Common myeloid progenitor, CD34-positive (primary cell): ENCODE results near the gene ADARB2.

Source experiments
- CTCF ChIA-PET: fragments of 350-600 bp; sonication (Branson Sonifier 250); formaldehyde crosslinking; loops from one replicate; lab custom pipeline; 2021; ENCODE audit warnings: antibody characterized with exemption; lab: Charles Lee
- POLR2A ChIA-PET: fragments of 350-600 bp; sonication (Branson Sonifier 250); formaldehyde crosslinking; loops from one replicate; lab custom pipeline; 2021; ENCODE audit warnings: antibody characterized with exemption; lab: Charles Lee
- DNase-seq, 3 donors: peaks; one replicate each; pipeline versions ENCODE4 v3.0.0 to v3.0.0-alpha.2; 2013
- H3K27ac ChIP-seq, 2 experiments: 1 replicate in 1 of 2; 2 replicates in 1 of 2; pipeline ENCODE4 v1.7.0; 2013; ENCODE audit warnings: inconsistent platforms in 2 of 2, low read length in 2 of 2, mild to moderate bottlenecking in 2 of 2, low read depth in 1 of 2, moderate library complexity in 1 of 2; ENCODE audit not compliant: severe bottlenecking in 2 of 2, insufficient read depth in 1 of 2, poor library complexity in 1 of 2
- H3K27me3 ChIP-seq, 5 experiments: replicated peaks in 2 of 5; 1 replicate in 3 of 5; 2 replicates in 2 of 5; pipeline versions ENCODE4 v1.6.1 to v1.7.0; 2013; ENCODE audit warnings: low read length in 4 of 5, mild to moderate bottlenecking in 2 of 5, moderate library complexity in 2 of 5, inconsistent platforms in 1 of 5; ENCODE audit not compliant: insufficient read depth in 5 of 5, control insufficient read depth in 4 of 5
- H3K36me3 ChIP-seq, 4 experiments: 1 replicate in 2 of 4; 2 replicates in 2 of 4; pipeline versions ENCODE4 v1.6.1 to v1.7.0; 2013; ENCODE audit warnings: low read length in 3 of 4, control low read depth in 1 of 4, mild to moderate bottlenecking in 1 of 4; ENCODE audit not compliant: control insufficient read depth in 4 of 4, insufficient read depth in 4 of 4
- H3K4me1 ChIP-seq, 4 experiments: 1 replicate in 3 of 4; 2 replicates in 1 of 4; pipeline versions ENCODE4 v1.6.1 to v1.7.1; 2013; ENCODE audit warnings: low read length in 3 of 4, mild to moderate bottlenecking in 3 of 4, control low read depth in 1 of 4, inconsistent platforms in 1 of 4, moderate library complexity in 1 of 4; ENCODE audit not compliant: control insufficient read depth in 4 of 4, insufficient read depth in 4 of 4; ENCODE audit errors: control extremely low read depth in 1 of 4
- H3K4me3 ChIP-seq, 7 experiments: 1 replicate in 4 of 7; 2 replicates in 3 of 7; pipeline versions ENCODE4 v1.5.1 to v1.7.0; 2013; ENCODE audit warnings: mild to moderate bottlenecking in 7 of 7, low read length in 6 of 7, moderate library complexity in 6 of 7, inconsistent platforms in 2 of 7, low read depth in 2 of 7, control low read depth in 1 of 7; ENCODE audit not compliant: insufficient read depth in 4 of 7, control insufficient read depth in 1 of 7; ENCODE audit errors: extremely low read depth in 1 of 7
- H3K9me3 ChIP-seq, 5 experiments: 1 replicate in 4 of 5; 2 replicates in 1 of 5; pipeline versions ENCODE4 v1.6.1 to v1.7.1; 2013; ENCODE audit warnings: low read length in 4 of 5, mild to moderate bottlenecking in 2 of 5, inconsistent platforms in 1 of 5, low read depth in 1 of 5, moderate library complexity in 1 of 5; ENCODE audit not compliant: control insufficient read depth in 4 of 5, insufficient read depth in 2 of 5; ENCODE audit errors: control extremely low read depth in 1 of 5
- WGBS: methylation state at CpG from one replicate; pipeline ENCODE4 v1.1.5; 2013; ENCODE audit not compliant: insufficient coverage; 5-methylcytosine and 5-hydroxymethylcytosine counted together

The ADARB2 gene

GRCh38 chr10:1611936-1612550, 125.3 kb downstream of the ADARB2 start:
- no peak for DNase-seq
- no peak overlapping the region for H3K27ac ChIP-seq
- no peaks in the 10 kb centered on the region for H3K36me3 ChIP-seq
- 48% methylated on average over 18 of the region's 21 CpGs for WGBS
- H3K4me3 ChIP-seq: no peak overlapping the region
- POLR2A ChIA-PET: no interaction called here
- CTCF ChIA-PET: no interaction called here
- peaks cover 0 to 58% (median 11%) of the 10 kb centered on the region in 5 experiments for H3K27me3 ChIP-seq
- no peaks in the 10 kb centered on the region for H3K9me3 ChIP-seq
- peaks cover 0 to 4% (median 0%) of the 10 kb centered on the region in 4 experiments for H3K4me1 ChIP-seq

DNA sequence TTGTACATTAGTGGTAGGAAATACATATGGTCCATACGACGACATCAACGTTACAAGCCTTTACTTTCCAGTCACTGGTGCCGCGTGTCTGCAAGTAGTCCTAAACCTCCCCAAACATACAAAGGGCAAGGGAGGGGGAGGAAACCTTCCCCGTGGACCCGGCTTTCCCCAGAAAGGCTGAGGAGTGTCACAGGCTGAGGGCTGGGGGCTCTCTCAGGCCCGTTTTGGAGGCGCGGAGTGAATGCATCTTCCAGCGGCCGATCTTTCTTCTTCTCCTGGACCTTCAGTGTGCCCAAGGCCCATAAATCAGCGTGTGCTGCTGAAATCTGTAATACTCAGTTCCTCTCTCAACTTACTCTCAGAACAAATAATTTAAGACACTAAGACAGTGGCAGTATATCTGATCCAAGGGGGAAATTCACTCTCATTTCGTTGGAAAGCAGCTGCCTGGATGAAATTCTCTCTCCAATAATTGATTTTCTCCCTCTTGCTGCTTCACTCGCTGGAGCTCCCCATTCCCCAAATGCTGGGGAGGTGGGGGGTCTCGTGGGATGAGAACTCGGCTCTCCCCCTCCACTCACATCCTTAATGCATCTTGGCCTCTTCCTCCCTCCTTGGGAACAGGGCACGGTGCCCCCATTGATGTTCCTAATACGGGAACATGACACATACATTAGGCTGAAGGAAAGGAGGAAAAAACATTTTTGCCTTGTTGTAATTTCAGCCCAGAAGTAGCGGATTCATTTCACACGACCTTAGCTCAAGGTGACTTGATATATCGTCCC, 126.1 kb downstream of the ADARB2 start:
- H3K4me3 ChIP-seq: no peak overlapping the region
- POLR2A ChIA-PET: no interaction called here
- no peak overlapping the region for H3K27ac ChIP-seq
- H3K9me3 ChIP-seq: no peaks in the 10 kb centered on the region
- 91% methylated on average over 13 of the region's 22 CpGs for WGBS
- no peaks in the 10 kb centered on the region for H3K36me3 ChIP-seq
- DNase-seq: no peak
- CTCF ChIA-PET: no interaction called here
- H3K4me1 ChIP-seq: peaks cover 0 to 4% (median 0%) of the 10 kb centered on the region in 4 experiments
- peaks cover 0 to 59% (median 11%) of the 10 kb centered on the region in 5 experiments for H3K27me3 ChIP-seq

DNA sequence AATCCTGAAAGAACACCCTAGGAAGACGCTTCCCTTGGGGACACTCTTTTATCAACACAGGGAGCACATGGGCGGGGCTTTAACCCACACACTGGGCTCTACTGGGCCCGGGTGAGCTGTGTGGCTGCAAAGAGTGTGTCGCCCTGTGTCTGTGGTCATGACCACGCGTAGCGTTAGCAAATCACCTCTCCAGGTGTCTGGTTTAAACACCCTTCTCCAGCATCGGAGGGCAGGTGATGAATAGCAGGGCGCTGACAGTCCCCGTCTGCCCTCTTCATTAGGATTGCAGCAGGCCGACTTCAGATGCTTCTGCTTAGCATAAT, 127.7 kb downstream of the ADARB2 start:
- Histone ChIP-seq H3K9me3 (no peaks in the 10 kb centered on the region), H3K4me3 (no peak overlapping the region), H3K36me3 (no peaks in the 10 kb centered on the region), H3K4me1 (peaks cover 0 to 4% (median 0%) of the 10 kb centered on the region in 4 experiments), H3K27ac (no peak overlapping the region), H3K27me3 (peaks cover 0 to 62% (median 11%) of the 10 kb centered on the region in 5 experiments)
- ChIA-PET CTCF (no interaction called here), POLR2A (no interaction called here)
- DNase-seq: no peak
- 71% methylated on average over 11 of the region's 11 CpGs for WGBS

- H3K4me3 ChIP-seq: peak overlapping the region in 2 of 7 experiments; percentile 16
- peaks cover 0 to 62% (median 11%) of the 10 kb centered on the region in 5 experiments for H3K27me3 ChIP-seq
- peaks cover 0 to 4% (median 0%) of the 10 kb centered on the region in 4 experiments for H3K4me1 ChIP-seq
- 16% methylated on average over 24 of the region's 28 CpGs for WGBS
- DNase-seq: no peak
- no peaks in the 10 kb centered on the region for H3K36me3 ChIP-seq
- H3K27ac ChIP-seq: no peak overlapping the region
- POLR2A ChIA-PET: no interaction called here
- CTCF ChIA-PET: no interaction called here
- no peaks in the 10 kb centered on the region for H3K9me3 ChIP-seq
Measured at GRCh38 chr10:1608851-1609647, 128.3 kb downstream of the ADARB2 start.

GRCh38 chr10:1608408-1608807, 128.9 kb downstream of the ADARB2 start:
- no peak for DNase-seq
- Histone ChIP-seq H3K4me3 (peak overlapping the region in 1 of 7 experiments; percentile 16), H3K4me1 (peaks cover 0 to 4% (median 0%) of the 10 kb centered on the region in 4 experiments), H3K27ac (no peak overlapping the region), H3K36me3 (no peaks in the 10 kb centered on the region), H3K9me3 (no peaks in the 10 kb centered on the region), H3K27me3 (peaks cover 0 to 62% (median 11%) of the 10 kb centered on the region in 5 experiments)
- ChIA-PET POLR2A (no interaction called here), CTCF (no interaction called here)
- WGBS: 42% methylated on average over 2 of the region's 3 CpGs

DNA sequence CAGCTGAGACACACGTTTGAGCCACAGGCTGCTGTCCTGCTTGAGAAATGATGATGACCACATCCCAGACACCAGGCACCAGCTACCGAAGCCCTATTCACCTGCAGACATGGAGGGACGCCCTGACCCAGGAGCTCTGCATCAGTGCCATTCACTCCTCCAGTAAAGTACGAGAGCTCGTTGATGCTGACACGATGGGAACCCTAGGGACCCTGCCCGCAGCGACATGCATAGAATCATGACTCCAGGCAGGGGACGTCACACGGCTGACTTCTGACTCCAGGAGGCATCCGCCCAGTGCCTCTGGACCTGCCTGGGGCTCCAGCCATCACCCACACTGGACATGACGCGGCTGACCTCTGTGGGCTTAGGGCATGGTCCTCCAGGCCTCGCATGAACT, 129.9 kb downstream of the ADARB2 start:
- Histone ChIP-seq H3K27me3 (peaks cover 0 to 61% (median 11%) of the 10 kb centered on the region in 5 experiments), H3K4me3 (no peak overlapping the region), H3K36me3 (no peaks in the 10 kb centered on the region), H3K9me3 (no peaks in the 10 kb centered on the region), H3K4me1 (peaks cover 0 to 3% (median 0%) of the 10 kb centered on the region in 4 experiments), H3K27ac (no peak overlapping the region)
- 93% methylated on average over 12 of the region's 14 CpGs for WGBS
- ChIA-PET CTCF (no interaction called here), POLR2A (no interaction called here)
- no peak for DNase-seq
